Left lobe of liver (tissue), 2 donors: ENCODE measurements around the gene KRT79. TPM values are rescaled to one million over a fixed set of nuclear protein-coding genes. Genes with fewer than 3 reads are reported as not detected.

Experiments
- ATAC-seq: fragments of 200-7000 bp; cut with Tn5 transposase; one replicate; pipeline ENCODE4 v1.9.1; 2020; ENCODE audit warnings: mild to moderate bottlenecking, moderate library complexity
- DNase-seq: peaks from one replicate; pipeline ENCODE4 v3.0.0-alpha.2; 2020; ENCODE audit warnings: low spot score
- total RNA-seq: library from RNA; stranded (reverse); gene quantifications from one replicate; pipeline ENCODE4 v1.2.1, GENCODE V29; 2021
- donor health status: DM: no; HTN: no; CAD: no; lungs with moderate emphysema.
- donor health status: DM: no; HTN: yes; CAD: no.

The KRT79 gene
- total RNA-seq, 1 donor from 2014 or later = not detected

- ATAC-seq = no peak
- DNase-seq = no peak
These were observed 13.6 kb downstream of the KRT79 start for GRCh38 chr12:52820521-52820920.

GRCh38 chr12:52819731-52820510 lies 14.2 kb downstream of the KRT79 start:
- ATAC-seq (no peak), DNase-seq (no peak)

DNA sequence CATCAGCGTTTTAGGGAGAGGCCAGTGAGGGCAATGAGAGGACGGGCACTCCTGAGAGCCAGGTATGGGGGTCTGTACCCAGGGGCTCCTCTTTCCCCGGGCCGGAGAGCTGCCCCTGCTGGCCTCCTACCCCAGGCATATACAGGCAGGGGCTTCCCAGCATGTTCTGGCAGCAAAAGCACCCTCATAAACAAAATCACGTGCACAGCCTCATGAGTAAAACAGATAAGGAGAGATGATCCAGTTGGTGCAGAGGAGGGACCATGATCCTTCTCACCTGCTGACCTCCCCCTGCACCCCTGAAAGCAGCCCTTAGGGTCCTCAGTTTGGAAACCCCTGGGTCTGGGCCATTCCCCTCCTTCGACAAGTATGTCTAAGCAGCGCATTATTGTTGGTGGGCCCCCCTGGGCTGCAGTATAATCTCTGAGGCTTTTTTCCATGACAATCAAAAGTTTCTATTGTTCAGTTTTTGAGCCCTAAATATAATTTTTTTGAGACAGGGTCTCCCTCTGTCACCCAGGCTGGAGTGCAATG lies 15.2 kb downstream of the KRT79 start:
- no peak for DNase-seq
- no peak for ATAC-seq

- DNase-seq = no peak
- ATAC-seq = no peak
These were observed 15.7 kb downstream of the KRT79 start for GRCh38 chr12:52818388-52818787.

DNA sequence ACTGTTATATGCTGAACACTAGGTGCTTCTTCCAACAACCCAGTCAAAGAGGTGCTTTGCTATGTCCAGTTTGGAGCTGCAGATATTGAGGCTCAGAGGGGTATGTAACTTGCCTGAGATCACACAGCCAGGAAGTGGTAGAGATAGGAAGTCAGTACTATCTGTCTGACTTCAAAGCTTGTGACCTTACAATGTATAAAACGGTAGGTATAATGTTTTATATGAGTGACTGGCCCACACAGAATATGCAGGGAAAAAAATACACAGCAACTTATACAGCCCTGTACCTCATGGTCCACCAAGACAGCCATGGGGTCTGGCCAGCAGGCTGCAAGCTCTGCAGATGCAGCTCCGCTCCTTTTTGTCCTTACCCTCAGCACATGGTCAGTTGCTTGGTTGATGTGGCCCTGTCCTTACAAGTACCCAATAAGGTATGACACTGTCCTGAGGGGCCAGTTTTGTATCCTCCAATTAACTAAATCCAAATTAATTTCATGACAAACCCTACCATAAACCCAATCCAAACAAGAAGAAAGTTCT lies 16.3 kb downstream of the KRT79 start:
- ATAC-seq (no peak), DNase-seq (no peak)

DNA sequence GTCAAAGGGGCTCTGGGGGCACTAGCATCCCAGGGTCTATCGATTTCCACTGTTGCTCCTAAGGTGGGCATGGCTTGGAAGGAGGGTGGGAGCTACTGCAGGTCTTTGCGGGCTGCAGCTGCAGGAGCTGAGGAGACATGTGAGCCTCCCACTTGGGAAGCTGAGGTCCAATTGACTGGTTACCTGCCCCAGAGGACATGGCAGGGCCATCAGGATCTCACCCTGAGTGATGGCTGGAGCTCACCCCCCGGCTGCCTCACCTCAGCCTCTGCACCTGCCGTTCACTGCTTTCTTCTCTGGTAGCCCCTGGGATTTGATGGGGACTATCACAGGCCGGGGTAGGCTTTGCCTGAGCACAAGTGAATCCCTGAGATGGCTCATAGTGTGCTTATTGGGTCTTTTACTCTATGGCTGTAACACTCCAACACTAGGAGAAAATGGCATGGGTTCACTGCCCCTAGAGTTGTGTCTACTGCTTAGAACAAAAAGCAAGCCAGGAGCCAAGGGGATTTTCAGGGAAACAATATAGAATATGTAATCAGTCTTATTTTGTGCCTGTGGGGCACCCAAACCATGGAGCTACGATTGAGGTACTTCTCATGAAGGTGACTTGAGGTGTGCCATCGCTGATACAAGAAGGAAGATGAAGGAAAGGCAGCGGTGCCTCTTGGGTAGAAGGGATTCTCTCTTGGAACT lies 17.0 kb downstream of the KRT79 start:
- ATAC-seq (no peak), DNase-seq (no peak)

DNA sequence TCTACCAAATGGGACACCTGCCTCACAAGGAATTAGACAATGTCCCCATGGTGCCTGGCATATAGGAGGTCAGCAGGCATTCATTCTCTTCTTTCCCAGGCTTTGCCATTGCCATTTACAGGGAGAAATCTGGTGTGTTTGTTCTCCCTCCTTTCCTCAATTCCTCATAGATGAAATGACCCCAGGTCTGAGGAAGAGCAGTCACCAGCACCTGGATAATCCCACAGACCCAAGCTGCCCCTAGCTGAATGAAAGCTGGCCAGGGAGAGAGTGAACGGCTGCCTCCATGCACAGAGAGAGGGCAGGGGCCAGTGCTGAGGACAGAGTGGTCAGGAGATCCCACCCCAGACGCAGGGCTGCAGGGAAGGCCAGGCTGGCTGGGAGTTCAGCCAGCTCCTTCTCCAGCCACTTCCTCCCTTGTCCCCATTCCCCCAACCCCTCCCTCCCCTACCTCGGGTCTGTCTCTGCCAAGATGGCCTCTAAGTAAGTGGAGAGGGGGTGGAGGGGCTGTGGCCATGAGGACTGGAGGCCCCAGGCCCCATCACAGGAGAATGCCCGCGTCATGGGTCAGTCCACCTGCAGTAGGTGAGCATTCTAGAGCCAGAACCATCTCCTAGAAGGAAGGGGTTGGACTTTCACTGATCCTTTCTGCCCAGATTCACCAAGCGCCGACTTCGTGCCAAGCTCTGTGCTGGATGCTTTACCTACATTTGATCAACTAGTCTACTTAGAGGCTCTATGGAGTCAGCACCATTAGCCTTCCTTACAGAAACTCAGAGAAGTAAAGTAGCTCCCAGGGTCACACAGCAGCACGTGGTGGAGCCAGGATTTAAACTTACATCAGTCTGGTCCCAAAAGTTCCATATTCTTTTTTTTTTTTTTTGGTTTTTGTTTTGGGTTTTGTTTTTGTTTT lies 18.2 kb downstream of the KRT79 start:
- ATAC-seq = no peak
- DNase-seq = no peak

DNA sequence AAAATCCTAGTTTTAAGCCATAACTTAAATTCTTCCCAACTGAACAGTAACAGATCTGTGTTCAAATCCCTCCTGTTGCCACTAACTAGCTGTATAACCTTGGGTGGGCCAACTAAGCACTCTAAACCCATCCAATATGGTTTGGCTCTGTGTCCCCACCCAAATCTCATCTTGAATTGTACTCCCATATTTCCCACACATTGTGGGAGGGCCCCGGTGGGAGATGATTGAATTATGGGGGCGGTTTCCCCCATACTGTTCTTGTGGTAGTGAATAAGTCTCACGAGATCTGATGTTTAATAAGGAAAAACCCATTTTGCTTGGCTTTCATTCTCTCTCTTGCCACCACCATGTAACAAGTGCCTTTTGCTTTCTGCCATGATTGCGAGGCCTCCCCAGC lies 18.9 kb downstream of the KRT79 start:
- ATAC-seq (no peak), DNase-seq (no peak)

DNA sequence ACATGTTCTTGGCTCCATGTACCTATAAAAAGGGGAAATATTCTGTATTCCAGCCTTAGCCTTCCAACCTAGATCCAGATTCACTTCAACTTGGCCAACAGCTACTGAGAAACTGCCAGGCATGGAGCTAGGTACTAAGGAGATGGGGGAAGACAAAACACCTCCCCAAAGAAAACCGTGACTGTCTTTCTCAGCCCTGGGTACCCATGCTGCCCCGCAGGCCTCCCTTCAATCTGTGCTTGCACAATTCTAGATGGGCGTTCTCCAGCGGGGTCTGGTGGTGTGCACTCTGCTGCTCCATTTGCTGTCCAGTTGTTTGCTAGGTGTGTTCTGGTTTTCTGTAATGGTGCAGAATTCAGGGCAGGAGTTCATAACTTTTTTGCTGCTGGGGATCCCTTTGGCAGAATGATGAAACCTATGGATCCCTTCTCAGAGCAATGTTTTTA lies 19.4 kb downstream of the KRT79 start:
- ATAC-seq (no peak), DNase-seq (no peak)

GRCh38 chr12:52813885-52814709 lies 20.0 kb downstream of the KRT79 start, which contains the start of gene KRT4:
Gene KRT4, minus strand, starts transcription at chr12:52814116. Its CDS starts 58 bp downstream, at chr12:52814058.
- ATAC-seq = no peak
- DNase-seq = no peak

GRCh38 chr12:52813203-52813819 lies 20.8 kb downstream of the KRT79 start:
- ATAC-seq (no peak), DNase-seq (no peak)

DNA sequence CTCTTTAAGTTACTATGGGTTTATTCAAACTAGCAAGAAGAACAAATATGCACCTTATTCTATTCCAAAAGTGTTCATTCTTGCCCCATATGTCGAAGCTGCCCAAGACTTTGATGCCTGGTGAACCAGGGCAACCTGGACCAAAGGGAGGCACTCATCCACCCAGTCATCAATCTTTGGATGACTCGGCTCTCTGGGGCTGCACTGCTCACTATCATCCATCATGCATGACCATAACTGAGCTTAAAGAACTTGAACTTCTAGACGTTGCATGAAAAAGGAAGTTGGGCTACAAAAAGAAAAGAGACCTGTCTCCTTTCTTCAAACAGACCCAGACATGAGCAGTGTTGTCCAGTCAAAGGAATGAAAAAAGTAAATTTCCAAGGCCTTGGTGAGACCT lies 21.4 kb downstream of the KRT79 start:
- DNase-seq = no peak

GRCh38 chr12:52812073-52812400 lies 22.1 kb downstream of the KRT79 start:
- ATAC-seq (no peak), DNase-seq (no peak)

More for the DNA sequence above, 21.4 kb downstream of the KRT79 start:
- ATAC-seq = no peak

GRCh38 chr12:52811191-52812072 lies 22.7 kb downstream of the KRT79 start:
- no peak for DNase-seq

DNA sequence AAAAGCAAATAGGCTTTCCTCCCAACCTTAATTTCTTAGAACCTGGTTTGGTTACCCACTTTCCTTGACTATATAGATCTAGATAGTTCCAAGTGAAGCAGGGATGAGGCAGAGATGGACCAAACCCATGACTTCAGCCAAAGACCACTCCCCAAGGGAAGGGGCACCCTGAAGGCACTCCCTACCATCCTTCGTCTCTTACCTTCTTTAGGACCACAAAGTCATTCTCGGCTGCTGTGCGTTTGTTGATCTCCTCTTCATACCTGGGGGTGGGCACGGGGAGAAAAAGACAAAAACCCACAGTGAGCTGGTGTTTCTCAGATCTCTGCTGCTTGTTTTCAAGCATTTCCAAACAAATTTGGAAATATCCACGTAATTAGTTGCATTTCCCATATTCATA lies 23.6 kb downstream of the KRT79 start:
- DNase-seq = no peak
- no peak for ATAC-seq

More at GRCh38 chr12:52811191-52812072, 22.7 kb downstream of the KRT79 start:
- ATAC-seq = no peak

- no peak for DNase-seq
These were observed 24.9 kb downstream of the KRT79 start for GRCh38 chr12:52809166-52809565.

DNA sequence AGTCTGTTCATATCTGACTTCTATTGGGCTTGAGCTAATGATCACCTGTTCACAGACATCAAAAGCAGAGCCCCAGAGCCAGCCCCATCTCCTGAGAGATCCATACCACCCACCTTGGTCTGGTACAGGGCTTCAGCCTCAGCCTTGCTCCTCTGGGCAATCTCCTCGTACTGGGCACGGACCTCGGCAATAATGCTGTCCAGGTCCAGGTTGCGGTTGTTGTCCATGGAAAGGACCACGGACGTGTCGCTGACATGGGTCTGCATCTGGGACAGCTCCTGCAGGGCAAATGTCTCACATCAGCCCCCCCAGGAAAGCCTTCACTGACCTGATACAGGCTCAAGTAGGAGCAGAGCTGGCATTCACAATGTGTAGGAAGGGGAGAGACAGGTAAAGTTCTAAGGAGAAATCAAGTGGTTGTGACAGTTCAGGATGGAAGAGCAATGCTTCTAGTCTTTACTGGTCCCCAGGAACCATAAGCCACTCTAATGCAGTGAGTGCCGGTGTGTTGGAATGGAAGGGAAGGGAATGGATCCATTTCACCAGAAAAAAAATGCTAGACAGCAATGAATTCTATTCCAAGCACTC lies 25.4 kb downstream of the KRT79 start:
- DNase-seq (no peak), ATAC-seq (no peak)

More at GRCh38 chr12:52809166-52809565, 24.9 kb downstream of the KRT79 start:
- no peak for ATAC-seq
